RPMI8226 (cell line): ENCODE data around the gene FOS.

Experiments
- DNase-seq: peaks from one replicate; pipeline ENCODE4 v3.0.0-alpha.2; 2015

Gene FOS

GRCh38 chr14:75322746-75323145, 44.1 kb downstream of the FOS start:
- no peak for DNase-seq

GRCh38 chr14:75323571-75323970, 44.9 kb downstream of the FOS start:
- DNase-seq = no peak

GRCh38 chr14:75328558-75329155, 50.0 kb downstream of the FOS start:
- no peak for DNase-seq

GRCh38 chr14:75329369-75329768, 50.7 kb downstream of the FOS start:
- peak; percentile 18 for DNase-seq

- no peak for DNase-seq
Measured at GRCh38 chr14:75331471-75331870, 52.8 kb downstream of the FOS start.
